GM18951 (cell line): ENCODE measurements around the gene OR2H2.

Source experiments
- POLR2A ChIP-seq: IDR thresholded peaks from 4 replicates; pipeline ENCODE4 v1.6.1; 2011; ENCODE audit warnings: mild to moderate bottlenecking; ENCODE audit not compliant: insufficient read length, insufficient read depth; ENCODE audit errors: extremely low read depth
- in situ Hi-C: fragments of 300-500 bp; cut with MboI; formaldehyde crosslinking; loops from one replicate; pipeline ENCODE4 v1.12.0; 2022; ENCODE audit warnings: low sequenced_read_pairs, mixed read lengths, inconsistent platforms; ENCODE audit not compliant: unreplicated experiment

Gene OR2H2

GRCh38 chr6:29584821-29585220 lies at the start of gene OR2H2:
Gene OR2H2, plus strand, starts transcription at chr6:29585121. Its CDS starts 2,824 bp downstream, at chr6:29587945.
- no peak for TF ChIP-seq POLR2A
- in situ Hi-C loops = loop anchor here (25.0 kb wide), 1 partner anchor 898 kb away; no protein-coding TSS in a partner anchor

- TF ChIP-seq POLR2A = no peak
- in situ Hi-C loops = no loop called here
Observed at GRCh38 chr6:29537714-29538403, 47.1 kb upstream of the OR2H2 start.

- in situ Hi-C loops = no loop called here
- no peak for TF ChIP-seq POLR2A
Observed at GRCh38 chr6:29547573-29547972, 37.3 kb upstream of the OR2H2 start.

- in situ Hi-C loops = no loop called here
- TF ChIP-seq POLR2A = no peak
Observed at GRCh38 chr6:29552512-29553051, 32.3 kb upstream of the OR2H2 start.

GRCh38 chr6:29553268-29554057 lies 31.5 kb upstream of the OR2H2 start:
- no peak for TF ChIP-seq POLR2A
- in situ Hi-C loops = no loop called here

GRCh38 chr6:29554764-29555163 lies 30.2 kb upstream of the OR2H2 start:
- no peak for TF ChIP-seq POLR2A
- in situ Hi-C loops = no loop called here

GRCh38 chr6:29557320-29557719 lies 27.6 kb upstream of the OR2H2 start:
- TF ChIP-seq POLR2A = no peak
- in situ Hi-C loops = no loop called here

GRCh38 chr6:29558439-29559079 lies 26.4 kb upstream of the OR2H2 start:
- no peak for TF ChIP-seq POLR2A
- in situ Hi-C loops = no loop called here

GRCh38 chr6:29559524-29560287 lies 25.2 kb upstream of the OR2H2 start, which contains the start of gene UBD:
Gene UBD, minus strand, starts transcription at chr6:29559732. Its CDS starts 31 bp downstream, at chr6:29559701.
- in situ Hi-C loops = no loop called here
- TF ChIP-seq POLR2A = peak; percentile 27

- in situ Hi-C loops = no loop called here
- TF ChIP-seq POLR2A = no peak
Observed at GRCh38 chr6:29561091-29561490, 23.8 kb upstream of the OR2H2 start.

GRCh38 chr6:29561606-29562181 lies 23.2 kb upstream of the OR2H2 start:
- TF ChIP-seq POLR2A = no peak
- in situ Hi-C loops = no loop called here

- no peak for TF ChIP-seq POLR2A
- in situ Hi-C loops = no loop called here
Observed at GRCh38 chr6:29563435-29563965, 21.4 kb upstream of the OR2H2 start.

GRCh38 chr6:29564875-29565274 lies 20.0 kb upstream of the OR2H2 start:
- no peak for TF ChIP-seq POLR2A
- in situ Hi-C loops = no loop called here
